ENCODE data around the gene GEMIN8.

The GEMIN8 gene

DNA sequence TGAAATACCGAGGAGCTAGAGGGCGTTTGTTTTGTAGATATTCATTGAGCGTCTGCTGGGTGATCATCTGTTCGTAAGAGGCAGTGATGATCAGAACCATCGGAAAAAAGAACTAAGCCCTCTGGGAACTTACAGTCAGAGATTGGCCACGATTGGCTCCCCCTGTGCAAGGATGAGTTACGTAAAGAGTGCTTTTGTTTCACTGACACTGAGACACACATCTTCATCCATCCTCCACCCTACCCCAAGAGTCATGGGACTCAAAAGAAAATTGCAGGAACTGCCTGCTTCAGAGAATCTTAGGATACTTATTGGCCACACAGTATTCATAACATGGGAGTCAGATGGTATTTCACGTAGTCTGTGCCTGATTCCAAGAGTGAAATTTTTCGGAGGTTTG, 62.1 kb downstream of the GEMIN8 start:
- no peak overlapping the region for H3K4me3 ChIP-seq (ENCODE audit: control insufficient read depth, low read depth, low read length)
- TF ChIP-seq, protein P1, sequence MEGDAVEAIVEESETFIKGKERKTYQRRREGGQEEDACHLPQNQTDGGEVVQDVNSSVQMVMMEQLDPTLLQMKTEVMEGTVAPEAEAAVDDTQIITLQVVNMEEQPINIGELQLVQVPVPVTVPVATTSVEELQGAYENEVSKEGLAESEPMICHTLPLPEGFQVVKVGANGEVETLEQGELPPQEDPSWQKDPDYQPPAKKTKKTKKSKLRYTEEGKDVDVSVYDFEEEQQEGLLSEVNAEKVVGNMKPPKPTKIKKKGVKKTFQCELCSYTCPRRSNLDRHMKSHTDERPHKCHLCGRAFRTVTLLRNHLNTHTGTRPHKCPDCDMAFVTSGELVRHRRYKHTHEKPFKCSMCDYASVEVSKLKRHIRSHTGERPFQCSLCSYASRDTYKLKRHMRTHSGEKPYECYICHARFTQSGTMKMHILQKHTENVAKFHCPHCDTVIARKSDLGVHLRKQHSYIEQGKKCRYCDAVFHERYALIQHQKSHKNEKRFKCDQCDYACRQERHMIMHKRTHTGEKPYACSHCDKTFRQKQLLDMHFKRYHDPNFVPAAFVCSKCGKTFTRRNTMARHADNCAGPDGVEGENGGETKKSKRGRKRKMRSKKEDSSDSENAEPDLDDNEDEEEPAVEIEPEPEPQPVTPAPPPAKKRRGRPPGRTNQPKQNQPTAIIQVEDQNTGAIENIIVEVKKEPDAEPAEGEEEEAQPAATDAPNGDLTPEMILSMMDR (IDR thresholded peaks at IDR 0.05; ENCODE audit: control insufficient read depth, insufficient read depth, low read depth, low read length, missing control alignments), result no peak
- DNase-seq (ENCODE audit: low read depth), result no peak

DNA sequence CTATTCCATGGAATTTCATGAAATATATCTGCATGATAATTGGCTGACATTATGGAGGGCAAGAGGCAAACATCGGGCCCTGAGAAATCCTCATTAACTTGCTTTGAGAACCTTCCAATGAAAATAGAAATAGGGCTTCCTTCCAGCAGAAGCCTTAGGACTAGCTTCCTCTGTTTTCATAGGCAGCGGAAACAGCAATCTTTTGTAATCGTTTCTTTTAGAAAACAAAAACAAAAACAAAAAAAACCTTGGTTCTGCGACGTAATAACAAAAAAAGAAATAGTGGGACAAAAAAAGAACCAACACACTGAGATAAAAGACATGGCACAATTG, 62.9 kb downstream of the GEMIN8 start:
- no peak for DNase-seq (ENCODE audit: low read depth)
- H3K4me3 ChIP-seq (ENCODE audit: control insufficient read depth, low read depth, low read length), result no peak overlapping the region
- TF ChIP-seq, protein P1 (IDR thresholded peaks at IDR 0.05; ENCODE audit: control insufficient read depth, insufficient read depth, low read depth, low read length, missing control alignments), result no peak

DNA sequence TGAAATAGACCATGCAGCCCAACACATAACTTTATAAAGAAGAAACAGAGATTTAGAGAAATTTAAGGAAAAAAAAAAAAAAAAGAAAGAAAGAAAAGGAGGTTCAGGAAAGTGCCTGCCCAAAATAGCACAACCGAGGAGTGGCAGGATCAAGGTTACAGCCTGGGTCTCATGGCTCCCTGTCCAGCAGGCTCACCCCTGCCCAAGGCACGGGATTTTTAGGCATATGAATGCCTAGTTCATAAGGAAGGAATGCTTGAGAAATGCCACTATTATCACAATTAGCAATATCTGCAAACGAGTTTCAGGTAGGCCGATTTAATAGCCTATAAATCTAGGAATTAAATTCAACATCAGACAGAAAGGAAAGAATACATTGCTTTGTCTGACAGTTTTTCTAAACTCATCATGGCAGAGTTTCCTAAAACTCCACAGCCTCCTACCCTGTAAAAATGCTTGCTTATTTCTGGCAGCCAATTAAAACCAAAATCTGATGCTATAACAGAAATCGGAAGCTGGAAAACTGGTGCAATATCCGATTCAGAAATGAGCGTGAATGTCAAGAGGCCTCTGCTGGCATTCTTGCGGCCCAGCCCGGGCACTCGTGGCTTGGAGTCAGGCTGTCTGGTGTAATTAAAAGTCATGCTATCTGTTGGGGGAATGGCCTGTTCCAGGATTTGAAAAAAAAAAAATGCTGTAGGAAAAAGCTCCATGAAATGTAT, 63.5 kb downstream of the GEMIN8 start:
- no peak overlapping the region for H3K4me3 ChIP-seq (ENCODE audit: control insufficient read depth, low read depth, low read length)
- TF ChIP-seq, protein P1 (IDR thresholded peaks at IDR 0.05; ENCODE audit: control insufficient read depth, insufficient read depth, low read depth, low read length, missing control alignments), result no peak
- no peak for DNase-seq (ENCODE audit: low read depth)

DNA sequence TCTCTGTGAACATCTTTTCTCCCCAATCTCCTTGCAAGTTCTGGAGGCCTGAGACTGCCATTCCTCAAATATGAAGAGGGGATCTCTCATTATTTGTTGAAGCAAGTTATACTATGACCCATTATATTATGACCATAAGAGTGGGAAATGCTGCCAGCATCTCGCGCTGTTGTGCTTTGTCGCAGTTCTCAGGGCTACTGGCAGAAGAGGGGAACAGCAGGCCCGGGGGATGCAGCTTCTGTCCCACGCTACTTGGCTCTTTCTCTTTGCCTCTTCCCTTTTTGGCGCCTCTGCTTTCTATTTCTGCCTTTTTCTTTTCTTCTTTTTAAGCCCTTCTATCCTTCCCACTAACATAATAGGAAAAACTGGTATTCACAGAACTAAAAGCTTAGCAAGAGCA, 64.2 kb downstream of the GEMIN8 start:
- H3K4me3 ChIP-seq (ENCODE audit: control insufficient read depth, low read depth, low read length), result no peak overlapping the region
- TF ChIP-seq, protein P1 (IDR thresholded peaks at IDR 0.05; ENCODE audit: control insufficient read depth, insufficient read depth, low read depth, low read length, missing control alignments), result no peak
- DNase-seq (ENCODE audit: low read depth), result no peak

DNA sequence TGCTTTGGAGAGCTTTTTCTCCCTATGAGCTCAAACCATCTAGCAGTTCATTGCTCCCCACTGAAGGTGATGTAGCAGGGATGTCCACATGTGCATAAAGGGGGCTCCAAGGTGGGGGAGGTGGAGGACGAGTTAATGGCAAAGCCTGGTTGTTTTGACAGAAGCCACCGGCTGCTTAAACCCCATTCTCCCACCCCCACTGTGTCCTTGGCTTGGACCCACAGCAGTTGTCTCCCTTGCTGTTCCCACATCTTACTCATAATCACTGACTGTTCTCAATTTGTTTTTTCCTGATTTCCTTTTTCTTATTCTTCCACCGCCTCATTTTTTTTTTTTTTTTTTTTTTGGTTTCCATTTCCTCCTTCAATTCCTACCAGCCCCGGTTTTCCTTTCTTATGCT, 72.7 kb downstream of the GEMIN8 start:
- DNase-seq (ENCODE audit: low read depth), result no peak
- no peak overlapping the region for H3K4me3 ChIP-seq (ENCODE audit: control insufficient read depth, low read depth, low read length)
- TF ChIP-seq, protein P1 (IDR thresholded peaks at IDR 0.05; ENCODE audit: control insufficient read depth, insufficient read depth, low read depth, low read length, missing control alignments), result no peak
